Stimulated activated CD4-positive, alpha-beta T cell treated with anti-CD3 and anti-CD28 coated beads, Interleukin-1b, Interleukin-23, amount 100 ng/mL, for 4 hours (primary cell): ENCODE data around the gene HHIP.
"Not testable (repeated sequence)": the region's sequence is repeated elsewhere in the genome, so short reads cannot be mapped to it uniquely, and the experiment has no call there.

Source experiments
- DNase-seq, 2 donors: peaks; one replicate each; pipeline ENCODE4 v3.0.0-alpha.2; 2020; ENCODE audit warnings: low read depth in 2 of 2

Gene HHIP

DNA sequence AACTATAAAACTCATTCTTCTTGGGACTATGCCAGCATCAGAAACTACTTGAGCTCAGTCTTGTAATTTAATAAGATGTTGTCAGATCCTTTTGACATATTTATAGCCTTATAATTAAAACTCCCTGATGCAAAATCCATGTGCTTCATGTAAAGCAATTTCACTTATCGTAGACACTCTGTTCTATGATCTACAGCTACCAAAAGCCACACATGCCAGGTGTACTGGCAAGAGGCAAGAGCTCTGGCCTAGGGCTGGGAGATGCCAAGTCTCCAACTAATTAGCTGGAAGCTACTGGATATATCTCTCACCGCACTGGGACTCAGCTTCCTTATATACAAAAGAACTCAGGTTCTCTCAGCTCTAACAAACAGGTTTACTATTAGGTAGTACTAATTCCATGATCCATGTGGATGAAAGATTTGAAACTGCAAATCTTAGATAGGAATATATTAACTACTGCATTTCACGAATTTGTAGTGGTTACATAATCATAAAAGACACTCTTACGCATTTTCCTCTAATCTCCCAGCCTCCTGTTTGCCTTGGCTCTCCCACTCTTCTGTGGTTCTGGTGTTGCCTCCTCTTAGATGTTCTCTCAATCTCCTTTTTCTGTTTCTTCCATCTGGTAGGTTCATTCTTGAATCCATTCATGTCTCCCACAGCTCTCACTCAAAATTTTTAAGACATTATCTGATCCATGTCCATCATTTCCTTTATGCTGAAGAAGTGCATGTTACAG, 103.0 kb downstream of the HHIP start:
- no peak for DNase-seq

DNA sequence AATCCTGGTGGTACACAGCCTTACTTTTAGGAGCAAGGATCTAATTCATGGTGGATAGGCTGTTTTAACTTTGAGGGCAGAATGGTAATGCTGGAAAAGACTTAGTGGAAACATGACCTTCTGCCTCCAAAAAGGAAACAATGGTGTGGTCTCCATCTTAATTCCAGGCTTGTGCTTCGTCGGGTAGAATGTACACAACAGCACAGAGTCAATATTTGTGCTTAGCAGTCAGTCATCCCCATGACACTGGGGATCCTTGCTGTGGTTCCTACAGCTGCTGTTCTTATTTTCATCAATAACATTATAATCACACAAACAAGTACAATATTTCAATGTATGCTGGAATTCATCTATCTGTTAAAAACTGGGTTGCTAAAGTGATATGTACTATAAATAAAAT, 104.4 kb downstream of the HHIP start:
- DNase-seq: no peak

DNA sequence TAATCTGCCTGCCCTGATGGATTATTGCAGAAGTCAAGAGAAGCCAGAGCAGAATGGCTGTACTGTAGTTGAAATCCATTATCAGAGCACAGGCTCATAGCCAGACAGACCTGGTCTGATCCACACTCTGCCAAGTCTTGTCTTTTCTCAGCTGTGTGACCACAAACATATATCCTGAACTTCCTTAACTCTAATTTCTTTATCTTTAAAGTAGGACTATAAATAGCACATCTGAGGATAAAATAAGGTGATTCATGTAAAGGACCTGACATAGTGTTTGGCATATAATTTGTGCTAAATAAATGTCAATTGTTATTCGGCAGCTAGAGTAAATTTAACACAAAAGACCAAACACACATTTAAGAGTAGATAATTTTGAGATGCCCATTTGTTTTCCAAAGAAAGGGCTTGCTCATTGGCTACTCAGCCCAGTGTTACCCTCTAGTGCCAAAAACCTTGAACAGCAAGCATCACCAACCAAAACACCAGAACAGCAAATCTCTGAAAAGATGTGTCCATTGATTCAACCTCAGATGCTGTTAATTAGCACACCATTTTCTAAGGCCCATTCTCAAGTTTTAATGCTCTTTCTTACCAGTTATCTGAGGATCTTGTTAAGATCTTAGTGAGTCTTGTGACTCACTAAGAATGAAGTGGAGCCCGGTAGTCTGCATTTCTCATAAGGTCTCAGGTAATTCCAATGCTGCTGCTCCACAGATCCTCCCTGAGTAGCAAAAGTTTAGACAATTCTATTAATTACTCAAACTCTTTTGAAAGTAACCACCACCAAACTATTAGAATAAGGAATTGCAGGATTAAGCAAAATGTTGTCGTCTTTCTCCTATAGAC, 108.8 kb downstream of the HHIP start:
- no peak for DNase-seq

DNA sequence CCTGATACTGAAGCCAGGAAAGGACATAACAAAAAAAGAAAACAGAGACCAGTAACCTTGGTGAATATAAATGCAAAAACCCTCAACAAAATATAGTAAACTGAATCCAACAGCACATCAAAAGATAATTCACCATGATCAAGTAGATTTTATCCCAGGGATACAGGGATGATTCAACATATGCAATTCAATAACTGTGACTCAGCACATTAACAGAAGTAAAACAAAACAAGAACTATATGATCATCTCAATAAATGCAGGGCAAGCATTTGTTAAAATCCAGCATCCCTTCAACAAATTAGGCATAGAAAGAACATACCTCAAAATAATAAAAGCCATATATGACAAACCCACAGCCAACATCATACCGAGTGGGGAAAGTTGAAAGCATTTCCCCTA, 112.0 kb downstream of the HHIP start:
- DNase-seq: no peak

DNA sequence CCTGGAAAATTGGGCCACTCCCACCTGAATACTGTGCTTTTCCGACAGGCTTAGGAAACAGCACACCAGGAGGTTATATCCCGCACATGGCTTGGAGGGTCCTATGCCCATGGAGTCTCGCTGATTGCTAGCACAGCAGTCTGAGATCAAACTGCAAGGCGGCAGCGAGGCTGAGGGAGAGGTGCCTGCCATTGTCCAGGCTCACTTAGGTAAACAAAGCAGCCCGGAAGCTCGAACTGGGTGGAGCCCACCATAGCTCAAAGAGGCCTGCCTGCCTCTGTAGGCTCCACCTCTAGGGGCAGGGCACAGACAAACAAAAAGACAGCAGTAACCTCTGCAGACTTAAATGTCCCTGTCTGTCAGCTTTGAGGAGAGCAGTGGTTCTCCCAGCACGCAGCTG, 122.9 kb downstream of the HHIP start:
- not testable (repeated sequence) for DNase-seq

DNA sequence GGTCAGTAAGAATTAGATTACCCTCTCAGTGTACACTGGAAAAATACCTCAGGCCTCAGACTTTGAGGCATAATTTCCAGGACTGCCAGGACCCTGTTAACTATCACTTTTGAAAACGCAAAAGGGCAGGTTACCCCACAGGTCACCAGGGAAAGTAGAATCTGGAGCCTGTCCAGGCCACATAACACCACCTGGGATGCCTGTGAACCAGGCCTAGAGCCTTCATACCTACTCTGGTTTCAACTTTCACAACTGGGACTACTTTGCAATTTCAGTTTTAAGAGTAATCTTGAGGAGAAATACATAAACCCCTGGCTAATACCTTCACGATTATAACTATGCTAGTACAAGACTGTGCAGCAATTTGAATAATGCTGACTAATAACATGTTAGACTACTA, 132.4 kb downstream of the HHIP start:
- DNase-seq: no peak

DNA sequence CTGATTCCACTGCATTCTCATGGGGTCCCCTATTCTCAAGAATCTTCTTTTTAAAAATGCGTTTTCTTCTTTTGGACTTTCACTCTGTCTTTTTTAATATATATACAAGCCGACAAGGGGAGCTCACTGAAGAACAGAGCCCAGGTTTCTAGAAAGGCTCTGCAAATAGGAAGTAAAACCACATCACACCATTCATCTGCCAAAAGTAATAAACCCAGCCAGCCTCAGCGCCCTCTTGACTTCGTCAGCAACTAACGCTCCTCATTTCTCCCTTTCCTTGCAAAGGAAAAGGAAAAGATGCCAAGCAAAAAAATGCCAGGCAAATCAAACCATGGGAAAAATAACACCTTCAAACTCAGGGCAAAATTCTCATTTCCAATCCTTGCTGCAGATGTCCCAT, 136.4 kb downstream of the HHIP start:
- no peak for DNase-seq

DNA sequence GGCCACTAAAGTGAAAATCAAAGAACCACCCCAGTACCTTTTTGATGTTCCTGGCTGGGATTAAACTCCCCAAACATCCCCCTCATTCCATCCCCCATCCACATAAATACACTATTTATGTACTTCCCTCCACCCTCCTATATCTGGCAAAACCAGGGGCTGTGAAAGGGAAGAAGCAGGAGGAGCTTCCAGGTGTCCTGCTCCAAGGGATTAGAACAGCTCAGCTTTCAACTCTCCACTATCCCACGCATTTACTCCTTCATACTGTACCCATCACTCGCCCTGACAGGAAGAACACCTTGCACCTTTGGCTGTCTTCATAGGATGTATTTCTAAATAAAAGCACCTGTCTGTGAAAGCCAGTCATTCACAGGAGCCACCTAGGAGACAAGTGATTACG, 140.0 kb downstream of the HHIP start:
- no peak for DNase-seq

DNA sequence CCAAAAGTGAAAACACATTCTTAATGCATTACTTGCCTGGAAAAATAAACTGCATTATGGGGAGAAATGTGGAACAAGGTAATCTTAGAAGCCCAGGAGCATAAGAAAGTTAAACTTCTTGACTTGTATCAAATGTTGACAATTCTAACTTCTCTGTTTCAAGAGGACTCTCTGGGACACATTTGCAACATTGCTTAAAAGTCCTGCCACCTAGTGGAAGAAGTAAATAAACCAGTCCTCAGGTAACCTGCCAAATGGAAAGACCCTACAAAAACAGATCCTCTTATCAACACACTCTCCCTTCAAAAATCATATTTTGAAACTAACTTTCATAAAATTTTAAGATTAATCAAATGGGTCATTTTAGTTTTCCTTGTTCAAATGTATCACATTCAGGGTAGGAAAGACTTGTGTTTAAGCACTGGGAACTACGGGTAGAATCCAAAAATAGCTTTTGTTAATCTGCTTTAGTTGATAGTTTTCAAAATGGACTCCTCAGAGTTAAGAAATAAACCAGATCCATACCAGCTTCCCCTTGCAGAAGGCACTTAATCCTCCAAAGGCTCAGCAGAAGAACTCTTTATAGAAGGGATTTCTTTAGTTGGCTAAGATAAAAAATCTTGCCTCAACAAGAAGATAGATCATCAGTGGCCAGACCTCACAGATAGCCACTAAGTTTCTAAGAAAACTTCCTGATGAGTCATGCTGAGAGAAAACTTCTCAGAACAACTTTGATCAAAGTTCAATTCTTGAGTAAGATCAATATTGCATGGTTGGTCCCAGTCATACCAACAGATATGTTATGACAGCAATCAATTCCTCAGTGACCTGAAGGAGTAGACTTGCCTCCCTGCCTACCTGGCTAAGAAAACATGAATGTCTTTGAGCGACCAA, 141.7 kb downstream of the HHIP start:
- DNase-seq: no peak

DNA sequence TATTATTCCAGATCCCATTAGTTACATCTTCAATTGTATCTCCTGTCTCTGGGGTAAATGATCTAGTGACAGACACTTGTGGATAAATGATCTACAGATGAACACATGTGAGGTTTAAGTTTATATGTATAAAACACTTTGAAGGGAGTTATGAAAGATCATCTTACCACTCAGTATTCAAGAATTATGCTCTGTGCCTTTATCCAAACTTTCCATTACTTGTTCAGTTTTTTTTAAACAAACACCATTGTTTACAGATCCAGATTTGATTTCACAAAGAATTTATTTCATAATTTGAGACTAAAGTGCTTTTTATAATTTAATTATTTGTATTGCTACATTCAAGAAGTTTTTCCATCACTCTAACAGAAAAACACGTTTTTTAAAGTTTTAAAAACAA, 142.5 kb downstream of the HHIP start:
- no peak for DNase-seq

DNA sequence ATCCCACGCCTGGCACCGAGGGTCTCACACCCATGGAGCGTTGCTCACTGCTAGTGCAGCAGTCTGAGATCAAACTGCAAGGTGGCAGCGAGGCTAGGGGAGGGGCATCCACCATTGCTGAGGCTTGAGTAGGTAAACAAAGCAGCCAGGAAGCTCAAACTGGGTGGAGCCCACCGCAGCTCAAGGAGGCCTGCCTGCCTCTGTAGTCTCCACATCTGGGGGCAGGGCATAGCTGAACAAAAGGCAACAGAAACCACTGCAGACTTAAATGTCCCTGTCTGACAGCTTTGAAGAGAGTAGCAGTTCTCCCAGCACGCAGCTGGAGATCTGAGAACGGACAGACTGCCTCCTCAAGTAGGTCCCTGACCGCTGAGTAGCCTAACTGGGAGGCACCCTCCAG, 146.0 kb downstream of the HHIP start:
- not testable (repeated sequence) for DNase-seq
